HG02840 (cell line): ENCODE data around the gene MACROH2A1.
A peak's percentile ranks its signal among the peaks of the same experiment; 100 is the strongest.

ENCODE experiments used
- ATAC-seq: cut with Tn5 transposase; IDR thresholded peaks from one replicate; pipeline ENCODE4 v1.9.1; 2021; ENCODE audit warnings: mild to moderate bottlenecking, moderate library complexity, moderate number of reproducible peaks; ENCODE audit not compliant: unreplicated experiment, low FRiP score

The MACROH2A1 gene

GRCh38 chr5:135398160-135398854, 724 bp downstream of the MACROH2A1 start:
- ATAC-seq, result peak; percentile 35

DNA sequence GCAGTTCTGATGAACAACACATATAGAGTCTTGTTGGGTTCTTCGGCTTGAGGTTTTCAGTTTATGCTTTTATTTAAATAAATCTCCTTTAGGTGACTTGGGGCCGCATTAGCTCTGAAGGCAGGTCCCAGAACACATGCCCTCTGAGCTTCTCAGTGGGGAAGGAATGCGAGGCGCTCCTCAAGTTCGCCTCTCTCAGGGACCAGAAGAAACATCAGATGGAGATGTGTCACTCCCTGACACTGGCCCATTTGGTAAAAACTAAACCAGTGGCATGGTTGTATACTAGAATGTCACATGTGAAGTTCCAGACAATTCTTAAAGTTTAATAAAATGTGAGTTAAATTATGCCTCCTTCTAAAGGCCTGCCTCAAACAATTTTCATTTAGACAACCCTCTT, 1.9 kb downstream of the MACROH2A1 start:
- no peak for ATAC-seq

DNA sequence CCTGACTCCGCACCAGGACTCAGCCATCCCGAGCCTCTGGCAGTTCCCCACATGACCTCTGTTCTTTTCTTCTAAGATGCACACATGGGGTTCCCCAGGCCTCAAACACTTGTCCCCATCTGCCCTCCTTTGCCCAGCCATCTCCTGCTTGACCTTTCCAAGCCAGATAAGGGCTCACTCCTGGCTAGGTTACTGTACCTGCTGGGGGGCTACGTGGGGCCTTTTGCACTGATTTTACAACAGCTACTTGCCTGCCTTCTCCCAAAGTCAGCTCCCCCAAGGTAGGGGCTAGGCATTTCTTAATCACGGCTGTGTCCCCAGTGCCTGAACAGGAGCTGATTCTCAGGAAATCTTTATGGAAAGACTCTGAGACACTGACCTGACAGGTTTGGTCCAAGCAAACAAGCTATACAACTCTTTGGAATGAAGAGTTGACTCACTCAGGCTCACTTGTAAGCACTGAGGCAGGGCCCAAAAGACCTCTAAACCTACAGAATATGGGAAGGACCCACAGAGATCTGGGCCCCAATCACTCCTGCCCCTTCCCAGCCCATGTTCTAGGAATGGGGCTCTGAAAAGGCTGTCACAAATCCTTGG, 2.5 kb downstream of the MACROH2A1 start:
- no peak for ATAC-seq

- ATAC-seq, result no peak
Observed at GRCh38 chr5:135395866-135396265, 3.2 kb downstream of the MACROH2A1 start.

DNA sequence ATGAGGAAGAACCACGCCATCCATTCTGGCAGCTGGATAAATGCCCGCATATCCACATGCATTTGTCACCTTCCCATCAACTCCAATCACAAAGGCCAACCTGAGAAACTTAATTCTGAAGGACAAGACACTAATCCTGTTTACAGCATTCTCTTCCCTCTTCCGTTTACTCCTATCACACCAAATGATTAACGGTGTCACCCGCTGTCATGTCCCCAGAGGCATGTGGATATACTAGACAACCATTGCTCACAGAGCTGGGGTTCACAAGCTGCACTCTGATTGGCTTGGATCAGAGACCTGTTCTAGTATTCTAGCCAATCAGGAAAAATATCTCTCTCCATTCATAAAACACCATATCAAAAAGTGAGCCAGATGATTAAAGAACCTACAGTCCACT, 3.6 kb downstream of the MACROH2A1 start:
- ATAC-seq, result no peak

DNA sequence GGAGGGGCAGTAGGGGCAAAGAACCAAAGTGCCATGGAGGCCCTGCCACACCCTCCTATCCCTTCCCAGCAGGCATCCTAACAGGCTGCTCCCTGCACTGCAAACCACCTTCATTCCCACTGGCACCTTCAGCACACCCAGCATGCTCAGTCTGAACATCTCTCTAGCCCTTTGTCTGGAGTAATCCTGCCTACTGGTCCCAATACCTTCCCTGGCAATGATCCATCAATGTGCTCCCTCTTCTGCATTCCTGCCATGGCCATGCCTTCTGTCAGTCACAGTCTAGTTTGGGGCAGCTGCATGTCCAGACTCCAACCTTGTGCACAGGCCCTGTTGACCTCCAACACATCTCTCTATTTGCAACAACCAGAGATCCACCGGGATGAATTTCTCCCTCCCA, 4.9 kb downstream of the MACROH2A1 start:
- no peak for ATAC-seq

DNA sequence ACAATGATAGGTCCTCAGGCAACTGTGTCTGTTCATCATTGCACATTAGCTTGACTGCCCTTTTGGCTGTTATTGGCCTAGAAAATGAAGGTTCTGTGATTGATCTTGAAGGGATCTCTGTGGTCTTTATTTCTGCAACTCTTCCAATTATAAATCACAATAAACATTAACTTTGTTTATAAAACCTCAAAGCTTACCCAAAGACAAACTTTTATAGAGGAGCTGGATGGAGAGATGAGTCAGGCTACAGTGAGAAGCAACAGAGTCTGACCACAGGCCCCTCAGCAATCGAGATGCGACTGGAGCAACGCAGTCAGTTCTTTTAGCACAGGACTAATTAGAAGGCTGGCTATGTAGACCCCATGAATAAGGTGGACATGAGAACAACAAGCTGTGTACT, 5.3 kb downstream of the MACROH2A1 start:
- ATAC-seq, result no peak

- ATAC-seq, result no peak
Observed at GRCh38 chr5:135393229-135393628, 5.8 kb downstream of the MACROH2A1 start.

- no peak for ATAC-seq
Observed at GRCh38 chr5:135392256-135392655, 6.8 kb downstream of the MACROH2A1 start.

- no peak for ATAC-seq
Observed at GRCh38 chr5:135391869-135392255, 7.2 kb downstream of the MACROH2A1 start.

- no peak for ATAC-seq
Observed at GRCh38 chr5:135391116-135391868, 7.7 kb downstream of the MACROH2A1 start.

DNA sequence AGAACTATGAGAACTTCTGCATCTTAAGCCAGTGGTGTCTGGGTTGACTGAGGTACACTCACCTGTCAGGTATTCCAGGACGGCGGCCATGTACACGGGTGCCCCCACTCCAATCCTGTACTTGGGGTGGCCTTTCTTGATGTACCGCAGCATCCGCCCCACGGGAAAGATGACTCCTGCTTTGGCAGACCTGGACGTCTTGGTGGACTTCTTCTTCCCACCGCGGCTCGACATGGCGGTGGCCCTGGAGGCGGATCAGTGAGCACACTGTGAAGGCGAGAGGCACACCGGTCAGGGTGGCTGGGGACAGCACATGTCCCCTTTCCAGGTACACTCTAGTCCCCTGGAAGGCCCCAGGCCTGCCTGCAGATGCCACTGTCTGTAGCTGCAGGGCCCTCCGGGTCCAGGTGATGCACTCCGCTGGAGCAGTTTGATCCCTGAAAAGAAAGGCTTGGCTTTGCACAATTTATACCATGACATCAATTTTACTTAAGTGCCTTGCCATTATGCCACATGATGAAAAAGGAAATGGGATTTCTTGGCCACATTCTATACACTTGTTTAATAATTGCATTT, 10.1 kb downstream of the MACROH2A1 start:
- no peak for ATAC-seq

GRCh38 chr5:135387629-135387960, 11.4 kb downstream of the MACROH2A1 start:
- ATAC-seq, result no peak

DNA sequence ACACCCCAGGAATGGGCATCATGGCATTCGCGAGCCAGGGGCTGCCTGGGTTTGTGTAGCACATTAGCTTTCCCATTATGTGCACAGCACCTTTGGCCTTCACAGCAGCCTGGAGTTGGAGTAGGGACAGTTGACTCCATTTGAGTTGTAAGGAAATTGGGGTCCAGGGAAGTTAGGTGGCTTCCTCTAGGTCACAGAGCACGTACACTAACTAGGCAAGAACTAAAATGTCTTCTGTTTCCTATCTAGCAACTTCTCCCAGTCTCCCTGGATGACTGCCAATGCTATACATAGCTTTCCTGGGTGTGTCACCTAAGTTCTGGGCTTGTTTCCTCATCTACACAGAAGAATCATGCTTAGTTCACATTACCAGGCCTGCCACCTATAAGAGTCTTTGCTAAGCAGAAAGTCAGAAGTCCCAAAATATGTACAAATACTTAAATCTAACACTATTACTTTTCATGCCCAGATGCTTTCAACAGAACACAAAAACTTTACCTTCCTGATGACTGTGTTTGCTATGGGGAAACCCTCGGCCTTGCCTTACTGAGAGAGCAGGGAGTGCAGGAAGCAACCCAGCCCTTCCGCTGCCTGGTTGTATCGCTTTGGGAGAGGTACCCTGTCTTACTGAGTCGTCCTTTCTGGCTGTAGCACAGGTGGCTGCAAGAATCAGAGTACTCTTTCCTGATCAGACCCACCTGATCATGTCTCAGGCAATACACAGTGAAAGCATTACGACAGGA, 12.0 kb downstream of the MACROH2A1 start:
- ATAC-seq, result no peak

GRCh38 chr5:135386096-135386495, 12.9 kb downstream of the MACROH2A1 start:
- ATAC-seq, result no peak

GRCh38 chr5:135385576-135385975, 13.5 kb downstream of the MACROH2A1 start:
- ATAC-seq, result no peak

- ATAC-seq, result no peak
Observed at GRCh38 chr5:135384898-135385297, 14.1 kb downstream of the MACROH2A1 start.

DNA sequence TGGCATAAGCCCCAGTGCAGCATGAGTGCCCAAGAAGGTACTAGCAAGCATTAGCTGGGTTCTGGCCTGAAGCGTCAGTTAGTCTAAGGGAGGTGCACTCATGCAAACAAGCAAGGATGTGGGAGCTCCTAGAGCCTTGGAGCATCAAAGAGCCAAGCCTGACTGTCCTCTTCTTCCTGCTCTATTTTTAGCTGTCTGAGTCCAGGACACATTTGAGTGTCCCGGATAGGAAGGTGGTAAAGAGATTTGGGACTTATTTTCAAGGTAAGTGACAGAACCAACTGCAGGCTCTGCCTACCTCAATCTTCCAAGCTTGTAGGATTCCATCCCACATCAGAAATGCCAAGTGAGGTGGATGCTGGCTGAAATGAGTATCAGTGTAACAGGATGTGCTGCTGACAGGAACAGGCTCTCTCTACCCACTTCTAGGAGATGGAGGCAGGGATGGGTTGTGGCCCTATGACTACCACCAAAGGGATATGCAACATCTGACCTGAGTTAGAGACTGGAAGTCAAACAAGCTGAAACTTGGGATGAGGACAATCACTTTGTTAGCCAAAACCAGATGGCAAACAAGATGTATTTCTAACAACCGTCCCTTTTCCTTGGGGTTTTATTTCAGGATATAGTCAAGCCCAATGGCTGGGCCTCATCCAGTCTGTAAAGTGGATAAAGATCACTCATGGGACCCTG, 15.1 kb downstream of the MACROH2A1 start:
- ATAC-seq, result no peak

DNA sequence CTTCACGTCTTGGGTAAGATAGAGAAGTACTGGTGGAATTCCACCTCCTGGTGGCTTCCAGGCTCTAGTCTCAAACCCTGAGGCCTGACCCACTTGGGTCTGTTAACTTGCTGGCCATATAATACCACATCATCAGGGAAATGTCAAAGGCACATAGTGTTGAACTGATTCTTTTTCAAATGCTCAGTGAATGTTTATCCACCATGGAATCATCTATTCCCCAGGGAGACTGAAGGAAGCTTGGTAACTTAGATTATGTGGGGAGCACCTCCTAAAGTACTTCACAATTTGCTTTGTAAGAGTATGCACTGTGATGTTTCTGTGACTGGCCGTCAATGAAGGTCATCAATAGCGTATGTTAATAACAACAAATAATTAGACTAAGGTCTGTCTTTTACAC, 16.1 kb downstream of the MACROH2A1 start:
- no peak for ATAC-seq

GRCh38 chr5:135382106-135382790, 16.8 kb downstream of the MACROH2A1 start:
- no peak for ATAC-seq
